ENCODE data around the gene G6PC2.

G6PC2 gene

DNA sequence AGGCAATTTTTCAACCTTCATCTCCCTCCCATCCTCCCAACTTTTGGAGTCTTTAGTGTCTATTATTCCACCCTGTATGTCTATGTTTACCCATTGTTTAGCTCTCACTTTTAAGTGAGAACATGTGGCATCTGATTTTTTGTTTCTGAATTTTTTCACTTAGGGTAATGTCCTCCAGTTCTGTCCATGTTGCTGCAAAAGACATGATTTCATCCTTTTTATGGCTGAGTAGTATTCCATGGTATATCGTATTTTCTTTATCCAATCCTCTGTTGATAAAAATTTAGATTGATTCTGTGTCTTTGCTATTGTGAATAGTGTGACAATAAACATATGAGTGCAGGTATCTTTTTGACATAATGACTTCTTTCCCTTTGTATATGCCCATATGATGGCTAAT lies 48.2 kb downstream of the G6PC2 start:
- no peak for DNase-seq

GRCh38 chr2:168951871-168952270 lies 50.8 kb downstream of the G6PC2 start:
- no peak for DNase-seq

GRCh38 chr2:168952424-168952823 lies 51.3 kb downstream of the G6PC2 start:
- DNase-seq: no peak

GRCh38 chr2:168954256-168954655 lies 53.2 kb downstream of the G6PC2 start:
- no peak for DNase-seq

GRCh38 chr2:168955321-168955720 lies 54.2 kb downstream of the G6PC2 start:
- DNase-seq: no peak

GRCh38 chr2:168956392-168956791 lies 55.3 kb downstream of the G6PC2 start:
- no peak for DNase-seq
